PC-3 (cell line): Measurements from ENCODE around the gene PDE11A.

Experiments
- CTCF ChIP-seq: fragments of 300-600 bp; sonication (generic); conservative IDR thresholded peaks from 2 replicates; pipeline ENCODE4 v1.5.1; 2017; ENCODE audit warnings: antibody characterized with exemption, low read depth, mild to moderate bottlenecking, low read length
- EZH2 ChIP-seq: fragments of 300-600 bp; sonication (generic); IDR thresholded peaks from one replicate; pipeline ENCODE4 v1.6.1; 2017; ENCODE audit warnings: antibody characterized with exemption, mild to moderate bottlenecking, low read length; ENCODE audit not compliant: unreplicated experiment
- EZH2phosphoT487 ChIP-seq: fragments of 300-600 bp; sonication (generic); IDR thresholded peaks from 2 replicates; pipeline ENCODE4 v1.6.1; 2018; ENCODE audit warnings: mild to moderate bottlenecking, antibody characterized with exemption, low read length, borderline replicate concordance

- TF ChIP-seq CTCF (no peak), EZH2phosphoT487 (no peak), EZH2 (no peak)
Measured at GRCh38 chr2:178029342-178029741, 43.2 kb downstream of the PDE11A start.
